ENCODE data around the gene GALNT18. TPM values are rescaled to one million over a fixed set of nuclear protein-coding genes. Genes with fewer than 3 reads are reported as not detected.

GALNT18 gene
- total and polyA plus RNA-seq, 2 of the 4 experiments (the other 2 are of a cell fraction) = 9.5 to 11.3 TPM

GRCh38 chr11:11545285-11546275 is 76.2 kb downstream of the GALNT18 start:
- Histone ChIP-seq H3K4me2 (ENCODE audit: low read depth, low read length) (no peak overlapping the region), H3K23ac (ENCODE audit: low read depth, low read length) (no peak overlapping the region), H3K36me3 (ENCODE audit: control insufficient read depth, insufficient read depth, low read length) (no peaks in the 10 kb centered on the region), H2BK20ac (ENCODE audit: low read depth, low read length) (no peak overlapping the region), H3K4ac (ENCODE audit: low read depth, low read length) (no peak overlapping the region), H4K20me1 (ENCODE audit: insufficient read depth, low read length) (no peaks in the 10 kb centered on the region; the same call in 1 of the 2 replicates), H2AK5ac (ENCODE audit: low read depth, low read length) (no peak overlapping the region), H3K4me1 (ENCODE audit: control insufficient read depth, insufficient read depth, low read length) (no peaks in the 10 kb centered on the region), H3K18ac (ENCODE audit: low read depth, low read length) (no peak overlapping the region), H2BK5ac (ENCODE audit: low read depth, low read length, poor library complexity, severe bottlenecking) (no peak overlapping the region), H3K9ac (ENCODE audit: low read depth, low read length) (no peak overlapping the region), H2BK15ac (ENCODE audit: low read depth, low read length) (no peak overlapping the region), H4K8ac (ENCODE audit: low read depth in 2 of 2, low read length in 2 of 2) (no peak overlapping the region), H3K9me1 (ENCODE audit: insufficient read depth, low read length) (no peaks in the 10 kb centered on the region; the same call in 1 of the 2 replicates), H3K27me3 (ENCODE audit: control insufficient read depth, insufficient read depth, low read length) (peaks cover 6% of the 10 kb centered on the region), H4K5ac (ENCODE audit: low read depth, low read length) (no peak overlapping the region), H2AK9ac (replicated peaks; ENCODE audit: low read depth, low read length, poor library complexity) (no peak overlapping the region), H3K27ac (ENCODE audit: insufficient read depth, low read length) (no peak overlapping the region), H3K4me3 (ENCODE audit: insufficient read depth, low read depth, low read length) (no peak overlapping the region), H3K56ac (ENCODE audit: extremely low read depth, insufficient read depth, low read length) (no peak overlapping the region), H3K9me3 (ENCODE audit: control insufficient read depth, insufficient read depth, low read length) (no peaks in the 10 kb centered on the region), H2BK120ac (ENCODE audit: low read depth, low read length) (no peak overlapping the region), H3K14ac (replicated peaks; ENCODE audit: low read depth, low read length) (no peak overlapping the region), H3K79me1 (ENCODE audit: low read depth in 1 of 2, low read length in 2 of 2) (no peaks in the 10 kb centered on the region; a peak in 1 of 4 replicates), H4K91ac (ENCODE audit: insufficient read depth, low read depth, low read length) (no peak overlapping the region), H2AFZ (replicated peaks; ENCODE audit: low read length, poor library complexity) (no peak overlapping the region)
- ChIA-PET POLR2A (ENCODE audit: unreplicated experiment) (no interaction called here), CTCF (no interaction called here)
- intact Hi-C loops (cut with micrococcal nuclease) = no loop called here
- ATAC-seq (ENCODE audit: low read depth) (no peak), DNase-seq (no peak)
- in situ Hi-C loops (cut with MboI; ENCODE audit: low sequenced_read_pairs) = no loop called here
- dilution Hi-C loops (cut with HindIII; ENCODE audit: low sequenced_read_pairs, unreplicated experiment) = no loop called here
- BruUV-seq (replicated peaks) = no TSS peak
- 67% methylated on average over 3 of the region's 5 CpGs; no CpG with 5 or more reads in 1 of the 2 experiments for WGBS, 2 experiments (ENCODE audit: extremely low coverage in 2 of 2, insufficient read length in 1 of 2)
- TF ChIP-seq, protein P1, sequence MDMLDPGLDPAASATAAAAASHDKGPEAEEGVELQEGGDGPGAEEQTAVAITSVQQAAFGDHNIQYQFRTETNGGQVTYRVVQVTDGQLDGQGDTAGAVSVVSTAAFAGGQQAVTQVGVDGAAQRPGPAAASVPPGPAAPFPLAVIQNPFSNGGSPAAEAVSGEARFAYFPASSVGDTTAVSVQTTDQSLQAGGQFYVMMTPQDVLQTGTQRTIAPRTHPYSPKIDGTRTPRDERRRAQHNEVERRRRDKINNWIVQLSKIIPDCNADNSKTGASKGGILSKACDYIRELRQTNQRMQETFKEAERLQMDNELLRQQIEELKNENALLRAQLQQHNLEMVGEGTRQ (IDR thresholded peaks at IDR 0.05; ENCODE audit: low read depth, low read length) = no peak
- TF ChIP-seq MAZ (IDR thresholded peaks at IDR 0.05; ENCODE audit: borderline replicate concordance, low read depth, low read length) = no peak
- no peak for TF ChIP-seq SMC3 (IDR thresholded peaks at IDR 0.05; ENCODE audit: low read depth, low read length)
- TF ChIP-seq MAFK (IDR thresholded peaks at IDR 0.05; ENCODE audit: low read depth, low read length) = no peak
- no peak for TF ChIP-seq POLR2A (IDR thresholded peaks at IDR 0.05; ENCODE audit: low read depth, low read length)
- TF ChIP-seq NFE2L2 (IDR thresholded peaks at IDR 0.05; ENCODE audit: low read depth, low read length) = no peak
- TF ChIP-seq CTCF (conservative IDR thresholded peaks at IDR 0.05; ENCODE audit: low read depth, low read length) = no peak
- no peak for TF ChIP-seq CHD1 (IDR thresholded peaks at IDR 0.05; ENCODE audit: low read depth, low read length)
- TF ChIP-seq, protein P2, sequence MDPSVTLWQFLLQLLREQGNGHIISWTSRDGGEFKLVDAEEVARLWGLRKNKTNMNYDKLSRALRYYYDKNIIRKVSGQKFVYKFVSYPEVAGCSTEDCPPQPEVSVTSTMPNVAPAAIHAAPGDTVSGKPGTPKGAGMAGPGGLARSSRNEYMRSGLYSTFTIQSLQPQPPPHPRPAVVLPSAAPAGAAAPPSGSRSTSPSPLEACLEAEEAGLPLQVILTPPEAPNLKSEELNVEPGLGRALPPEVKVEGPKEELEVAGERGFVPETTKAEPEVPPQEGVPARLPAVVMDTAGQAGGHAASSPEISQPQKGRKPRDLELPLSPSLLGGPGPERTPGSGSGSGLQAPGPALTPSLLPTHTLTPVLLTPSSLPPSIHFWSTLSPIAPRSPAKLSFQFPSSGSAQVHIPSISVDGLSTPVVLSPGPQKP (IDR thresholded peaks at IDR 0.05; ENCODE audit: borderline replicate concordance, low read depth, low read length) = no peak
- no peak for TF ChIP-seq RAD21 (IDR thresholded peaks at IDR 0.05; ENCODE audit: low read length)
- no peak for TF ChIP-seq CEBPB (IDR thresholded peaks at IDR 0.05; ENCODE audit: low read depth, low read length)
- TF ChIP-seq RFX5 (IDR thresholded peaks at IDR 0.05; ENCODE audit: low read depth, low read length) = no peak
- no peak for TF ChIP-seq BHLHE40 (IDR thresholded peaks at IDR 0.05; ENCODE audit: low read depth, low read length)
- TF ChIP-seq FOS (IDR thresholded peaks at IDR 0.05; ENCODE audit: low read depth, low read length) = no peak
- no peak for TF ChIP-seq RCOR1 (IDR thresholded peaks at IDR 0.05; ENCODE audit: insufficient replicate concordance, low read length)

Measured in IMR-90 (cell line).